HepG2 (cell line): ENCODE measurements around the gene CXCR5. TPM values are rescaled to one million over a fixed set of nuclear protein-coding genes. Genes with fewer than 3 reads are reported as not detected.
A peak's percentile ranks its signal among the peaks of the same experiment; 100 is the strongest.

ENCODE experiments used
- BRCA1 ChIP-seq: sonication (generic); formaldehyde crosslinking; IDR thresholded peaks from 2 replicates; pipeline ENCODE4 v1.4.0; 2020; ENCODE audit warnings: missing genetic modification reagents
- CENPT ChIP-seq: sonication (generic); formaldehyde crosslinking; IDR thresholded peaks from 2 replicates; pipeline ENCODE4 v1.8.0; 2022; ENCODE audit warnings: low read depth, mild to moderate bottlenecking, moderate library complexity, missing genetic modification reagents
- HDAC1 ChIP-seq: sonication (generic); formaldehyde crosslinking; IDR thresholded peaks from 2 replicates; pipeline ENCODE4 v1.5.1; 2020; ENCODE audit warnings: mild to moderate bottlenecking, missing genetic modification reagents
- HNF1A ChIP-seq, 2 experiments: sonication (generic) in 1 of 2; formaldehyde crosslinking in 1 of 2; IDR thresholded peaks; 2 replicates each; pipeline versions ENCODE4 v1.4.0 to v1.6.1; 2016 to 2020; ENCODE audit warnings: borderline replicate concordance in 1 of 2, low read depth in 1 of 2, mild to moderate bottlenecking in 1 of 2, missing genetic modification reagents in 1 of 2
- NFIB ChIP-seq: sonication (generic); formaldehyde crosslinking; IDR thresholded peaks from 2 replicates; pipeline ENCODE4 v1.9.0; 2021; ENCODE audit warnings: missing genetic modification reagents, mild to moderate bottlenecking, borderline replicate concordance
- SRSF9 ChIP-seq: fragments of 200-400 bp; formaldehyde crosslinking; IDR thresholded peaks from 2 replicates; pipeline ENCODE4 v1.6.1; 2018; ENCODE audit warnings: borderline replicate concordance, mild to moderate bottlenecking, low read depth, low read length; ENCODE audit not compliant: insufficient read depth, poor library complexity, severe bottlenecking
- TSC22D2 ChIP-seq: sonication (generic); formaldehyde crosslinking; IDR thresholded peaks from 2 replicates; pipeline ENCODE4 v1.5.1; 2020; ENCODE audit warnings: missing genetic modification reagents, mild to moderate bottlenecking, borderline replicate concordance
- ZNF331 ChIP-seq: sonication (generic); formaldehyde crosslinking; IDR thresholded peaks from 2 replicates; pipeline ENCODE4 v1.4.0; 2020; ENCODE audit warnings: missing genetic modification reagents
- ZNF484 ChIP-seq: sonication (generic); formaldehyde crosslinking; IDR thresholded peaks from 2 replicates; pipeline ENCODE4 v1.5.1; 2020; ENCODE audit warnings: mild to moderate bottlenecking, low read depth, missing genetic modification reagents, borderline replicate concordance
- ZNF510 ChIP-seq: sonication (generic); formaldehyde crosslinking; IDR thresholded peaks from 2 replicates; pipeline ENCODE4 v1.4.0; 2020; ENCODE audit warnings: low read depth, mild to moderate bottlenecking, missing genetic modification reagents
- ZNF547 ChIP-seq: sonication (generic); formaldehyde crosslinking; IDR thresholded peaks from 2 replicates; pipeline ENCODE4 v1.5.1; 2020; ENCODE audit warnings: mild to moderate bottlenecking, missing genetic modification reagents
- ZNF615 ChIP-seq: sonication (generic); formaldehyde crosslinking; IDR thresholded peaks from 2 replicates; pipeline ENCODE4 v1.5.0; 2020; ENCODE audit warnings: mild to moderate bottlenecking, missing genetic modification reagents, borderline replicate concordance
- polyA plus RNA-seq, 8 experiments: library from polyadenylated mRNA; depleted of rRNA in 3 of 8; stranded (reverse) in 7 of 8; unstranded in 1 of 8; fragments of >200 nt; fragmentation: Illumina TruSeq in 4 of 8; extraction: Trizol in 4 of 8; gene quantifications; 2 replicates each; pipeline versions ENCODE4 v1.2.1 to v1.2.3, GENCODE V29; 2011 to 2016; ENCODE audit warnings: low read depth in 4 of 8, missing spikeins in 1 of 8, mixed read lengths in 1 of 8; ENCODE audit not compliant: insufficient read depth in 1 of 8
- total RNA-seq, 5 experiments: library from RNA; depleted of rRNA; stranded (reverse); fragments of >200 nt; fragmentation: Illumina TruSeq; extraction: Trizol; gene quantifications; 2 replicates each; pipeline ENCODE4 v1.2.3, GENCODE V29; 2016; ENCODE audit warnings: low read depth in 1 of 5
- TF ChIP-seq, protein P1 (sequence below): sonication (generic); formaldehyde crosslinking; IDR thresholded peaks from 2 replicates; pipeline ENCODE4 v1.5.0; 2020; ENCODE audit warnings: mild to moderate bottlenecking, missing genetic modification reagents, borderline replicate concordance
- TF ChIP-seq, protein P2 (sequence below): sonication (generic); formaldehyde crosslinking; IDR thresholded peaks from 2 replicates; pipeline ENCODE4 v1.5.1; 2020; ENCODE audit warnings: missing genetic modification reagents, mild to moderate bottlenecking, borderline replicate concordance

CXCR5 gene
- total and polyA plus RNA-seq, 2 of the 13 experiments (the other 11 are each of a cell fraction or from before 2014, with no cell fraction given): not detected

DNA sequence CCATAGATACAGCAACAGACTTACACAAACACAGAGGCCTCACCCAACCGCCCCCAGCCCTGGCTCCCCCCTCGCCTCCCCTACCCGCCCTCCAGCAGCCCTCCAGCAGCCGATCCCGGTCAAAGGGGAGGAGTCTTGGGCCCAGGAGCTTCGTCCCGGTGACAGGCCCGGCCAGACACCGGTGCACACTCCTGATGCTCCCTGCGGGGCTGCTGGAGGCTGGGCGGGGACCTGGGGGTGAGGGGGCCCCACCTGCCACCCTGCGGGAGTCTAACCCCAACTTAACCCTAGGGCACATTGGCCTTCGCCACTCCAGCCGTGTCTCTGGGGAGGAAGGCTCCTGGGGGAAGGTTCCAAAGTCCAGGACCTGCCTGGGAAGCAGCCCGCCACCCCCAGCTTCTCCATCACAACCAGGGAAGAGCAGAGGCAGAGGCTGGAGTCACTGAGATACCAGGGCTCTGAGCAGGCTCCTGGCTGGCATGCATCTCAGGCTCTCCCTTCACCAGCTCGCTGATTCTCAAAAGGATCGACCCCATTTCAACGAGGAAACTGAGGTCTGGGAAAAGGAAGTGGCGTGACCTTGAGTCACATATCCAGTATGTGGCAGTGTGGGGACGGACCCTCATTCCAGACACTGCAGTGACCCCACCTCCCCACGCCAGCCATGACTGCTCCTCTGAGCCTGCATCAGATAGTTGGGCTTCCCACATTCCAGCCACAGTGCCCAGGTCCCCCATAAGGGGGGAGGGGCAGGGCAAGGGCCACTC lies 27.6 kb downstream of the CXCR5 start (continued):
- TF ChIP-seq, protein P1, sequence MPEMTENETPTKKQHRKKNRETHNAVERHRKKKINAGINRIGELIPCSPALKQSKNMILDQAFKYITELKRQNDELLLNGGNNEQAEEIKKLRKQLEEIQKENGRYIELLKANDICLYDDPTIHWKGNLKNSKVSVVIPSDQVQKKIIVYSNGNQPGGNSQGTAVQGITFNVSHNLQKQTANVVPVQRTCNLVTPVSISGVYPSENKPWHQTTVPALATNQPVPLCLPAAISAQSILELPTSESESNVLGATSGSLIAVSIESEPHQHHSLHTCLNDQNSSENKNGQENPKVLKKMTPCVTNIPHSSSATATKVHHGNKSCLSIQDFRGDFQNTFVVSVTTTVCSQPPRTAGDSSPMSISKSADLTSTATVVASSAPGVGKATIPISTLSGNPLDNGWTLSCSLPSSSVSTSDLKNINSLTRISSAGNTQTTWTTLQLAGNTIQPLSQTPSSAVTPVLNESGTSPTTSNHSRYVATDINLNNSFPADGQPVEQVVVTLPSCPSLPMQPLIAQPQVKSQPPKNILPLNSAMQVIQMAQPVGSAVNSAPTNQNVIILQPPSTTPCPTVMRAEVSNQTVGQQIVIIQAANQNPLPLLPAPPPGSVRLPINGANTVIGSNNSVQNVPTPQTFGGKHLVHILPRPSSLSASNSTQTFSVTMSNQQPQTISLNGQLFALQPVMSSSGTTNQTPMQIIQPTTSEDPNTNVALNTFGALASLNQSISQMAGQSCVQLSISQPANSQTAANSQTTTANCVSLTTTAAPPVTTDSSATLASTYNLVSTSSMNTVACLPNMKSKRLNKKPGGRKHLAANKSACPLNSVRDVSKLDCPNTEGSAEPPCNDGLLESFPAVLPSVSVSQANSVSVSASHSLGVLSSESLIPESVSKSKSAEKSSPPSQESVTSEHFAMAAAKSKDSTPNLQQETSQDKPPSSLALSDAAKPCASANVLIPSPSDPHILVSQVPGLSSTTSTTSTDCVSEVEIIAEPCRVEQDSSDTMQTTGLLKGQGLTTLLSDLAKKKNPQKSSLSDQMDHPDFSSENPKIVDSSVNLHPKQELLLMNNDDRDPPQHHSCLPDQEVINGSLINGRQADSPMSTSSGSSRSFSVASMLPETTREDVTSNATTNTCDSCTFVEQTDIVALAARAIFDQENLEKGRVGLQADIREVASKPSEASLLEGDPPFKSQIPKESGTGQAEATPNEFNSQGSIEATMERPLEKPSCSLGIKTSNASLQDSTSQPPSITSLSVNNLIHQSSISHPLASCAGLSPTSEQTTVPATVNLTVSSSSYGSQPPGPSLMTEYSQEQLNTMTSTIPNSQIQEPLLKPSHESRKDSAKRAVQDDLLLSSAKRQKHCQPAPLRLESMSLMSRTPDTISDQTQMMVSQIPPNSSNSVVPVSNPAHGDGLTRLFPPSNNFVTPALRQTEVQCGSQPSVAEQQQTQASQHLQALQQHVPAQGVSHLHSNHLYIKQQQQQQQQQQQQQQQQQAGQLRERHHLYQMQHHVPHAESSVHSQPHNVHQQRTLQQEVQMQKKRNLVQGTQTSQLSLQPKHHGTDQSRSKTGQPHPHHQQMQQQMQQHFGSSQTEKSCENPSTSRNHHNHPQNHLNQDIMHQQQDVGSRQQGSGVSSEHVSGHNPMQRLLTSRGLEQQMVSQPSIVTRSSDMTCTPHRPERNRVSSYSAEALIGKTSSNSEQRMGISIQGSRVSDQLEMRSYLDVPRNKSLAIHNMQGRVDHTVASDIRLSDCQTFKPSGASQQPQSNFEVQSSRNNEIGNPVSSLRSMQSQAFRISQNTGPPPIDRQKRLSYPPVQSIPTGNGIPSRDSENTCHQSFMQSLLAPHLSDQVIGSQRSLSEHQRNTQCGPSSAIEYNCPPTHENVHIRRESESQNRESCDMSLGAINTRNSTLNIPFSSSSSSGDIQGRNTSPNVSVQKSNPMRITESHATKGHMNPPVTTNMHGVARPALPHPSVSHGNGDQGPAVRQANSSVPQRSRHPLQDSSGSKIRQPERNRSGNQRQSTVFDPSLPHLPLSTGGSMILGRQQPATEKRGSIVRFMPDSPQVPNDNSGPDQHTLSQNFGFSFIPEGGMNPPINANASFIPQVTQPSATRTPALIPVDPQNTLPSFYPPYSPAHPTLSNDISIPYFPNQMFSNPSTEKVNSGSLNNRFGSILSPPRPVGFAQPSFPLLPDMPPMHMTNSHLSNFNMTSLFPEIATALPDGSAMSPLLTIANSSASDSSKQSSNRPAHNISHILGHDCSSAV: no peak
- TF ChIP-seq HNF1A (IDR thresholded peaks at IDR 0.05; ENCODE audit: low read depth) (no peak), HNF1A (CRISPR knock-in tag; IDR thresholded peaks at IDR 0.05; ENCODE audit: borderline replicate concordance) (no peak), ZNF510 (no peak), ZNF615 (CRISPR knock-in tag) (no peak), BRCA1 (CRISPR knock-in tag) (no peak), HDAC1 (CRISPR knock-in tag) (no peak; the same call in none of the 2 replicates), ZNF331 (no peak), ZNF484 (CRISPR knock-in tag) (no peak), TSC22D2 (CRISPR knock-in tag) (no peak), NFIB (CRISPR knock-in tag) (no peak), CENPT (CRISPR knock-in tag) (no peak), ZNF547 (0 out of 2 replicates have a peak, but pooled peaks have one; percentile 54), SRSF9 (no peak)
- TF ChIP-seq, protein P2, sequence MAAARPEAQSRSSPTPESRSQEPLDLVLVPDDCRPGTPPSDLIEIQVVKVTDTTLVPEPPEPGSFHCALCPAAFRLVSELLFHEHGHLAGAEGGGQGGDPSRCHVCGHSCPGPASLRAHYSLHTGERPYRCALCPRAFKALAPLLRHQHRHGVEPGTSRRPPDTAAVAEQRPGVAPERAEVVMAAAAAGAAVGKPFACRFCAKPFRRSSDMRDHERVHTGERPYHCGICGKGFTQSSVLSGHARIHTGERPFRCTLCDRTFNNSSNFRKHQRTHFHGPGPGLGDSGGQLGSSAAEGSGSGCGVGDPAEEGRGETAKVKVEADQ (CRISPR knock-in tag): no peak; the same call in 1 of the 2 replicates
